ENCODE measurements around the gene NCS1. TPM values are rescaled to one million over a fixed set of nuclear protein-coding genes. Genes with fewer than 3 reads are reported as not detected.
A peak's percentile ranks its signal among the peaks of the same experiment; 100 is the strongest.

NCS1 gene
- total RNA-seq, 1 donor from 2014 or later, result 312 TPM

DNA sequence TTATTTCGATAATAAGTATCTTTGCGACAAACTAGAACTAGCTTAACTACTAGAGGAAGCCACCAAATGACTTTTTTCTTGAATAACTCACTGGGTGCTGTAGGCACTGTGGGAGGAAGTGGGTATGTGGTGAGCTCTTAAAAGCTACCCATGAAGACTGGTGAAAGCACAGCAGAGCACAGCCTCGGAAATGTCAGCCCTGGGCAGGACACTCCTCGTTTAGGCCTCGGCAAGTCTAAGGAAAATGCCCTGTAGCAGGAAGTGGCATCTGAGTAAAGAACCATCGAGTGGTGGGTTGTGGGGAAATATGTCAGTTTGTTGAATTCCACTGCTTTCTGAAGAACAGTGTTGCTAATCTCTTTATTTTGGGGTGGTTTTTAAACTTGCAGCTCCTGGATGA, 44.0 kb upstream of the NCS1 start:
- Mint-ChIP-seq H3K27ac (ENCODE audit: unreplicated experiment) (no peak overlapping the region), H3K4me1 (ENCODE audit: low read depth, unreplicated experiment) (peaks cover 20% of the 10 kb centered on the region), H3K27me3 (ENCODE audit: unreplicated experiment) (peaks cover 1% of the 10 kb centered on the region), H3K36me3 (ENCODE audit: unreplicated experiment) (no peaks in the 10 kb centered on the region), H3K9me3 (ENCODE audit: unreplicated experiment) (peaks cover 4% of the 10 kb centered on the region), H3K4me3 (ENCODE audit: unreplicated experiment) (no peak overlapping the region)
- TF ChIP-seq, protein P1, sequence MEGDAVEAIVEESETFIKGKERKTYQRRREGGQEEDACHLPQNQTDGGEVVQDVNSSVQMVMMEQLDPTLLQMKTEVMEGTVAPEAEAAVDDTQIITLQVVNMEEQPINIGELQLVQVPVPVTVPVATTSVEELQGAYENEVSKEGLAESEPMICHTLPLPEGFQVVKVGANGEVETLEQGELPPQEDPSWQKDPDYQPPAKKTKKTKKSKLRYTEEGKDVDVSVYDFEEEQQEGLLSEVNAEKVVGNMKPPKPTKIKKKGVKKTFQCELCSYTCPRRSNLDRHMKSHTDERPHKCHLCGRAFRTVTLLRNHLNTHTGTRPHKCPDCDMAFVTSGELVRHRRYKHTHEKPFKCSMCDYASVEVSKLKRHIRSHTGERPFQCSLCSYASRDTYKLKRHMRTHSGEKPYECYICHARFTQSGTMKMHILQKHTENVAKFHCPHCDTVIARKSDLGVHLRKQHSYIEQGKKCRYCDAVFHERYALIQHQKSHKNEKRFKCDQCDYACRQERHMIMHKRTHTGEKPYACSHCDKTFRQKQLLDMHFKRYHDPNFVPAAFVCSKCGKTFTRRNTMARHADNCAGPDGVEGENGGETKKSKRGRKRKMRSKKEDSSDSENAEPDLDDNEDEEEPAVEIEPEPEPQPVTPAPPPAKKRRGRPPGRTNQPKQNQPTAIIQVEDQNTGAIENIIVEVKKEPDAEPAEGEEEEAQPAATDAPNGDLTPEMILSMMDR (IDR thresholded peaks at IDR 0.05; ENCODE audit: partially characterized antibody, unreplicated experiment), result no peak
- DNase-seq, result no peak

- Mint-ChIP-seq H3K27ac (ENCODE audit: unreplicated experiment) (peak overlapping the region; percentile 74), H3K9me3 (ENCODE audit: unreplicated experiment) (peaks cover 4% of the 10 kb centered on the region), H3K36me3 (ENCODE audit: unreplicated experiment) (no peaks in the 10 kb centered on the region), H3K27me3 (ENCODE audit: unreplicated experiment) (peaks cover 1% of the 10 kb centered on the region), H3K4me3 (ENCODE audit: unreplicated experiment) (no peak overlapping the region), H3K4me1 (ENCODE audit: low read depth, unreplicated experiment) (peaks cover 20% of the 10 kb centered on the region)
- TF ChIP-seq, protein P1 (IDR thresholded peaks at IDR 0.05; ENCODE audit: partially characterized antibody, unreplicated experiment), result no peak
- no peak for DNase-seq
These were observed 43.3 kb upstream of the NCS1 start for GRCh38 chr9:130128733-130129431.

GRCh38 chr9:130129432-130130061, 42.7 kb upstream of the NCS1 start:
- Mint-ChIP-seq H3K27ac (ENCODE audit: unreplicated experiment) (no peak overlapping the region), H3K4me1 (ENCODE audit: low read depth, unreplicated experiment) (peaks cover 13% of the 10 kb centered on the region), H3K4me3 (ENCODE audit: unreplicated experiment) (no peak overlapping the region), H3K9me3 (ENCODE audit: unreplicated experiment) (peaks cover 4% of the 10 kb centered on the region), H3K27me3 (ENCODE audit: unreplicated experiment) (peaks cover 1% of the 10 kb centered on the region), H3K36me3 (ENCODE audit: unreplicated experiment) (no peaks in the 10 kb centered on the region)
- TF ChIP-seq, protein P1 (IDR thresholded peaks at IDR 0.05; ENCODE audit: partially characterized antibody, unreplicated experiment), result no peak
- DNase-seq, result no peak

- DNase-seq, result no peak
- Mint-ChIP-seq H3K4me1 (ENCODE audit: low read depth, unreplicated experiment) (peaks cover 22% of the 10 kb centered on the region), H3K36me3 (ENCODE audit: unreplicated experiment) (no peaks in the 10 kb centered on the region), H3K27ac (ENCODE audit: unreplicated experiment) (no peak overlapping the region), H3K27me3 (ENCODE audit: unreplicated experiment) (no peaks in the 10 kb centered on the region), H3K9me3 (ENCODE audit: unreplicated experiment) (peaks cover 5% of the 10 kb centered on the region), H3K4me3 (ENCODE audit: unreplicated experiment) (no peak overlapping the region)
- TF ChIP-seq, protein P1 (IDR thresholded peaks at IDR 0.05; ENCODE audit: partially characterized antibody, unreplicated experiment), result no peak
These were observed 39.5 kb upstream of the NCS1 start for GRCh38 chr9:130132746-130133145.

- H3K9me3 Mint-ChIP-seq (ENCODE audit: unreplicated experiment), result peaks cover 4% of the 10 kb centered on the region
- no peak for DNase-seq
- TF ChIP-seq, protein P1 (IDR thresholded peaks at IDR 0.05; ENCODE audit: partially characterized antibody, unreplicated experiment), result no peak
- no peaks in the 10 kb centered on the region for H3K27me3 Mint-ChIP-seq (ENCODE audit: unreplicated experiment)
- H3K36me3 Mint-ChIP-seq (ENCODE audit: unreplicated experiment), result no peaks in the 10 kb centered on the region
- peaks cover 44% of the 10 kb centered on the region for H3K4me1 Mint-ChIP-seq (ENCODE audit: low read depth, unreplicated experiment)
- peak overlapping the region; percentile 25 for H3K4me3 Mint-ChIP-seq (ENCODE audit: unreplicated experiment)
- peak overlapping the region; percentile 88 for H3K27ac Mint-ChIP-seq (ENCODE audit: unreplicated experiment)
These were observed 35.0 kb upstream of the NCS1 start for GRCh38 chr9:130137081-130137640.
